Adrenal gland (tissue), 12 donors: ENCODE measurements around the gene ARAP1. TPM values are rescaled to one million over a fixed set of nuclear protein-coding genes. Genes with fewer than 3 reads are reported as not detected.

ENCODE experiments used
- DNase-seq, 7 donors: peaks; one replicate each; pipeline ENCODE4 v3.0.0-alpha.2; 2019 to 2020
- H3K27ac ChIP-seq, 5 donors: fragments of 200-600 bp; sonication (generic) in 4 of 5; 1 replicate in 3 of 5; 2 replicates in 2 of 5; pipeline versions ENCODE4 v1.5.1 to v1.8.0; 2016 to 2020; ENCODE audit warnings: mild to moderate bottlenecking in 1 of 5
- H3K27me3 ChIP-seq: fragments of 200-600 bp; 2 replicates; pipeline ENCODE4 v1.8.0; 2021
- H3K36me3 ChIP-seq, 2 donors: fragments of 200-600 bp; replicated peaks in 1 of 2; 1 replicate in 1 of 2; 2 replicates in 1 of 2; pipeline versions ENCODE4 v1.5.1 to v1.8.0; 2018 to 2022
- H3K4me1 ChIP-seq, 2 donors: fragments of 200-600 bp; replicated peaks in 1 of 2; 1 replicate in 1 of 2; 2 replicates in 1 of 2; pipeline versions ENCODE4 v1.5.1 to v1.8.0; 2018 to 2021
- H3K4me3 ChIP-seq, 4 donors: fragments of 200-600 bp; sonication (generic) in 3 of 4; one replicate each; pipeline ENCODE4 v1.5.1; 2016 to 2018
- H3K9me3 ChIP-seq, 3 donors: fragments of 200-600 bp; sonication (generic) in 1 of 3; replicated peaks in 1 of 3; 1 replicate in 2 of 3; 2 replicates in 1 of 3; pipeline versions ENCODE4 v1.5.1 to v1.8.0; 2016 to 2021
- POLR2A ChIP-seq, 2 donors: fragments of 450-650 bp; IDR thresholded peaks; one replicate each; pipeline ENCODE4 v1.6.1; 2017; ENCODE audit warnings: antibody characterized with exemption in 2 of 2, mild to moderate bottlenecking in 2 of 2, moderate library complexity in 1 of 2
- WGBS, 4 donors: extraction: QIAGEN DNeasy Blood & Tissue Kit in 2 of 4; methylation state at CpG; one replicate each; pipeline versions ENCODE4 v1.1.5 to v1.1.7; 2013 to 2017; 5-methylcytosine and 5-hydroxymethylcytosine counted together
- intact Hi-C, 2 donors: fragments of 100-400 bp; cut with DNase I; formaldehyde crosslinking; loops; one replicate each; pipeline versions ENCODE4 v1.14.1 to v1.15.0; 2022 to 2023
- polyA plus RNA-seq, 3 donors: library from polyadenylated mRNA; stranded (reverse); fragments of 200-250 nt in 2 of 3; fragments of 350-450 nt in 1 of 3; fragmentation: Illumina TruSeq in 1 of 3; extraction: RNeasy Lipid Tissue Mini Kit (QIAGEN cat#74804) in 1 of 3; gene quantifications; one replicate each; pipeline ENCODE4 v1.2.3, GENCODE V29; 2013 to 2014
- total RNA-seq, 9 donors: library from RNA; depleted of rRNA in 4 of 9; stranded (reverse); fragments of >200 nt in 4 of 9; fragments of 120-200 nt in 1 of 9; fragmentation: NEBNext Ultra II Directional in 1 of 9; extraction: Animal tissue kit (Norgen Biotek cat#: 25700) in 1 of 9; gene quantifications; one replicate each; pipeline versions ENCODE4 v1.1.0 to v1.2.4, GENCODE V29; 2013 to 2023
- TF ChIP-seq, protein P1 (sequence below), 6 experiments: fragments of 450-650 bp in 4 of 6; fragments of 200-600 bp in 2 of 6; sonication (generic) in 1 of 6; IDR thresholded peaks; 1 replicate in 5 of 6; 2 replicates in 1 of 6; pipeline versions ENCODE4 v1.5.1 to v1.8.0; 2016 to 2021; ENCODE audit warnings: antibody characterized with exemption in 6 of 6, mild to moderate bottlenecking in 2 of 6, moderate library complexity in 1 of 6
- donor health status: healthy with polysubstance abuse.
- donor health status: Bipolar disorder and iron deficiency.
- donor health status: DM: yes; HTN: yes; CAD: no.
- donor health status: DM: no; HTN: no; CAD: no.
- donor health status: DM: no; HTN: no; CAD: no.
- donor health status: DM: yes; HTN: yes; CAD: no.

The ARAP1 gene
- total and polyA plus RNA-seq, 12 donors: 30.0 to 217 (median 149) TPM

DNA sequence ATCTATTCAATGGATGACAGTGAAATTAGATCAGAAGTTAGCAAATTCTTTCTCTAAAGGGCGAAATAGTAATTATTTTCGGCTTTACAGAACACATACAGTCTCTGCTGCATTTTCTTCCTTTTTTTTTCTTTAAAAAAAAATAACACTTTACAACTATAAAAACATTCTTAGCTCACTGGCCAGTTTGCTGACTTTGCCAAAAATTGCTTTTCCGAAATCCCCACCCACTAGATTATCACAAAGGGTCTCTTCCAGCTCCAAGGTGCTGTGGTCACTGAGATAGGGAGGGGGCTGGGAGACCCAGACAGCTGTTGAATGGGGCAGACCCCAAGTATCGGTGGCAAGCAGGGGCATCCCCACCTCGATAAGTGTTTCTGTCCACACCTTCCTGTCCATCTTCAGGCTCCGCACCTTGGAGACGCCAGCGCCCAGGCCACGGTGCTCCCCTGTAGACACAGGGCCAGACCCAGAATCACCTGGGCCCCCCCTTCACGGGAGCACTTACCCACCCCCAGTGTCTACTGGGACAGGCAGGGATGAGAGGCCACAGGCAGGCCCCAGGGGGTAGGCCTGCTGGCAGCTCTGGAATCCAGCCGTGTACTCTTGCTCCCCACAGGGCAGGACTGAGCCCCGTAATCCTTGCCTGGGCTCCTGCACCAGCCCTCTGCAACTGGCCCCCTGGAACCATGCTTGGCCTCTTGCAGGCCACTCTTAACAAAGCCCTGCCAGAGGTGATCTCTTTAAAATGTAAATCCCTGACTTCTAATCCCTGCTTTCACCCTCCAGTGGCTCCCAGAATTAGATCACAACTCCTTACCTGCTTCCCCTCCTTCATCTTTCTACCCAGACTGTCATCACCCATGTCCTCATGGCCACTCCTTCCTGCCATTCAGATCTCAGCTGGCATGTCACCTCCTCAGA, 46.5 kb downstream of the ARAP1 start:
- peaks cover 0 to 18% of the 10 kb centered on the region in 2 donors for H3K4me1 ChIP-seq
- no peak overlapping the region for H3K4me3 ChIP-seq
- no peaks in the 10 kb centered on the region for H3K9me3 ChIP-seq
- peak overlapping the region in 2 of 5 donors; percentile 12 to 24 for H3K27ac ChIP-seq
- TF ChIP-seq, protein P1, sequence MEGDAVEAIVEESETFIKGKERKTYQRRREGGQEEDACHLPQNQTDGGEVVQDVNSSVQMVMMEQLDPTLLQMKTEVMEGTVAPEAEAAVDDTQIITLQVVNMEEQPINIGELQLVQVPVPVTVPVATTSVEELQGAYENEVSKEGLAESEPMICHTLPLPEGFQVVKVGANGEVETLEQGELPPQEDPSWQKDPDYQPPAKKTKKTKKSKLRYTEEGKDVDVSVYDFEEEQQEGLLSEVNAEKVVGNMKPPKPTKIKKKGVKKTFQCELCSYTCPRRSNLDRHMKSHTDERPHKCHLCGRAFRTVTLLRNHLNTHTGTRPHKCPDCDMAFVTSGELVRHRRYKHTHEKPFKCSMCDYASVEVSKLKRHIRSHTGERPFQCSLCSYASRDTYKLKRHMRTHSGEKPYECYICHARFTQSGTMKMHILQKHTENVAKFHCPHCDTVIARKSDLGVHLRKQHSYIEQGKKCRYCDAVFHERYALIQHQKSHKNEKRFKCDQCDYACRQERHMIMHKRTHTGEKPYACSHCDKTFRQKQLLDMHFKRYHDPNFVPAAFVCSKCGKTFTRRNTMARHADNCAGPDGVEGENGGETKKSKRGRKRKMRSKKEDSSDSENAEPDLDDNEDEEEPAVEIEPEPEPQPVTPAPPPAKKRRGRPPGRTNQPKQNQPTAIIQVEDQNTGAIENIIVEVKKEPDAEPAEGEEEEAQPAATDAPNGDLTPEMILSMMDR (IDR thresholded peaks at IDR 0.05): no peak
- TF ChIP-seq POLR2A (IDR thresholded peaks at IDR 0.05): no peak
- H3K36me3 ChIP-seq: peaks cover 0 to 94% of the 10 kb centered on the region in 2 donors
- no peak for DNase-seq
- 84 to 86% (median 85%) methylated on average over 8 to 12 of the region's 12 CpGs for WGBS, 4 donors
- H3K27me3 ChIP-seq: no peaks in the 10 kb centered on the region
- intact Hi-C loops: no loop called here

DNA sequence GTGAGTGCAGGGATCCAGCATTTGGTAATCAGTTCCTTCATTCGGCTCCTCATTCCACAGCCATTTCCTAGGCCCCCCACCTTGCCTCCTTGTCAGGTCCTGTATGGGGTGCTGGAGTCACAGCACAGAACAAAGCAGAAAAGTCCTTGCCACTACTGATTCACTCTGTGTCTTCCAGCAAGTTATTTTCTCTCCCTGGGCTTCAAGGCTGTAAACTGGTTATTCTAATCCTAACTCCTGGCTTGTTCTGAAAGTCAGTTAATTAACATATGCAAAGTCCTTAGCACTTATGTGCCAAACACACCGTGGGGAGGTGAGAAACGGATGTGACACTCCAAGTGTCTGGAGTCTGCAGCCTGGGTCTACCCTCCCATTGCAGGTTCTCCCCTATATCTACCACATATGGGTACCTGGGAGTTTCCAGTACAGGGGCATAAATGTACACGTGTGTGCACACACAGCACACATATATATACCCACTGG, 47.4 kb downstream of the ARAP1 start:
- TF ChIP-seq, protein P1 (IDR thresholded peaks at IDR 0.05): no peak
- no peak for TF ChIP-seq POLR2A (IDR thresholded peaks at IDR 0.05)
- no peak for DNase-seq
- Histone ChIP-seq H3K9me3 (no peaks in the 10 kb centered on the region), H3K4me3 (no peak overlapping the region), H3K4me1 (peaks cover 0 to 25% of the 10 kb centered on the region in 2 donors), H3K36me3 (peaks cover 0 to 96% of the 10 kb centered on the region in 2 donors), H3K27me3 (no peaks in the 10 kb centered on the region), H3K27ac (peak overlapping the region in 2 of 5 donors; percentile 12 to 80)
- intact Hi-C loops: no loop called here
- 62 to 67% (median 65%) methylated on average over 3 to 4 of the region's 4 CpGs for WGBS, 4 donors

DNA sequence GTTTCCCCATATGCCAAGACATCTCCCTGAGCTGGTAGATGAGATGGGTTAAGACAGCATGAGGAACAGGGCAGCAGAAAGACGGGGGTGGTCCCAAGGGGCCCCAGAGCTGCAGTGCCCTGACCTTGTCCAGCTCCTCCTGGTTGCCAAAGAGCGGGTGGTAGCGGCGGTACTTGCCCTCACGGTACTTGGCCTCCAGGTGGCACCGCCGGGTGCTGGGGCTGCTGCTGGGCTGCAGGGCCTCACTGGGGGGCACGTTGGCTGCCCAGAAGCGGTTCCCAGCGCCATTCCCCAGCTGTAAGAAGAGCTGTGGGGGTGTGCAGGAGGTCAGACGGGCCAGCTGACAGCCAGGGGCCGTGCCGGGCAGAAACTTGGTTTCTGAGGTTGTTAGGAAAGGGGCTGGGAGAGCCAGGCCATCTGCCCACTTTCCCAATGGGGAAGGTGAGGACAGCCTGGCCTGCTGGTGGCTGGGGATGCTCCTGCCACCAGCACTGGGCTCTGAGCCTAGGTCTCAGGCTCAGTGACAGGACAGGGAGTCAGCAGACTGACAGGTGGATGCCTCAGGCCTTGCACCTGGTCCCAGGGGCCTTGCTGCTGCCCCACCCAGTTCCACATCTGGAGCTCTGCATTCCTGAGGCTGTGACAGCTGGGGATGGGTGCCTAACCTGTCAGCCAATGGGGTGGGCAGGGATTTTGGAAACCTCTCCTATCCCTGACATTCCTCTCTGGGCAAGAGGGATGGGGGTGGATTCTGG, 48.0 kb downstream of the ARAP1 start:
- peaks cover 0 to 27% of the 10 kb centered on the region in 2 donors for H3K4me1 ChIP-seq
- peak overlapping the region in 2 of 5 donors; percentile 56 to 80 for H3K27ac ChIP-seq
- 63 to 80% (median 71%) methylated on average over 4 to 13 of the region's 13 CpGs for WGBS, 4 donors
- no peaks in the 10 kb centered on the region for H3K9me3 ChIP-seq
- peaks cover 0 to 96% of the 10 kb centered on the region in 2 donors for H3K36me3 ChIP-seq
- no peak overlapping the region for H3K4me3 ChIP-seq
- no peaks in the 10 kb centered on the region for H3K27me3 ChIP-seq
- TF ChIP-seq, protein P1 (IDR thresholded peaks at IDR 0.05): peak in 1 of 6 experiments; percentile 5
- TF ChIP-seq POLR2A (IDR thresholded peaks at IDR 0.05): no peak
- DNase-seq: no peak
- intact Hi-C loops: no loop called here
